Peyer's patch (tissue), 4 donors: ENCODE data around the gene THAP3. TPM values are rescaled to one million over a fixed set of nuclear protein-coding genes. Genes with fewer than 3 reads are reported as not detected.
"Not testable (repeated sequence)": the region's sequence is repeated elsewhere in the genome, so short reads cannot be mapped to it uniquely, and the experiment has no call there.

Source experiments
- DNase-seq, 3 donors: peaks; one replicate each; pipeline ENCODE4 v3.0.0-alpha.2; 2017 to 2019
- H3K27ac ChIP-seq, 4 donors: fragments of 200-600 bp; sonication (generic); one replicate each; pipeline ENCODE4 v1.5.1; 2016 to 2019
- H3K27me3 ChIP-seq, 2 donors: fragments of 200-600 bp; sonication (generic); one replicate each; pipeline ENCODE4 v1.5.1; 2019
- H3K36me3 ChIP-seq, 3 donors: fragments of 200-600 bp; sonication (generic); one replicate each; pipeline ENCODE4 v1.5.1; 2016 to 2019
- H3K4me1 ChIP-seq, 4 donors: fragments of 200-600 bp; sonication (generic); one replicate each; pipeline ENCODE4 v1.5.1; 2016 to 2019
- H3K4me3 ChIP-seq, 4 donors: fragments of 200-600 bp; sonication (generic); 1 replicate in 3 of 4; 2 replicates in 1 of 4; pipeline ENCODE4 v1.5.1; 2016 to 2019; ENCODE audit warnings: mild to moderate bottlenecking in 1 of 4
- H3K9me3 ChIP-seq, 4 donors: fragments of 200-600 bp; sonication (generic); one replicate each; pipeline ENCODE4 v1.5.1; 2016 to 2019; ENCODE audit warnings: mild to moderate bottlenecking in 1 of 4
- CTCF ChIP-seq, 6 experiments: fragments of 450-650 bp in 4 of 6; fragments of 200-600 bp in 2 of 6; sonication (generic) in 1 of 6; IDR thresholded peaks; one replicate each; pipeline ENCODE4 v1.5.1; 2017 to 2019; ENCODE audit warnings: antibody characterized with exemption in 6 of 6, mild to moderate bottlenecking in 3 of 6, moderate library complexity in 1 of 6
- POLR2A ChIP-seq, 2 donors: fragments of 450-650 bp; IDR thresholded peaks; one replicate each; pipeline ENCODE4 v1.5.1; 2017; ENCODE audit warnings: antibody characterized with exemption in 2 of 2, mild to moderate bottlenecking in 2 of 2, moderate library complexity in 2 of 2
- total RNA-seq, 4 donors: library from RNA; depleted of rRNA; stranded (reverse); fragments of >200 nt; gene quantifications; one replicate each; pipeline ENCODE4 v1.1.0, GENCODE V29; 2016

The THAP3 gene
- total RNA-seq, 4 donors from 2014 or later: 9.9 to 22.8 (median 18.8) TPM

- TF ChIP-seq CTCF (IDR thresholded peaks at IDR 0.05): no peak
- TF ChIP-seq POLR2A (IDR thresholded peaks at IDR 0.05): no peak
- Histone ChIP-seq H3K27ac (peak overlapping the region in 1 of 4 donors; percentile 35), H3K4me1 (peaks cover 0 to 55% (median 16%) of the 10 kb centered on the region in 4 donors)
Measured at GRCh38 chr1:6596886-6597776, 27.5 kb upstream of the THAP3 start.

GRCh38 chr1:6597777-6598131 is 26.9 kb upstream of the THAP3 start:
- H3K4me1 ChIP-seq: peaks cover 0 to 55% (median 16%) of the 10 kb centered on the region in 4 donors
- no peak overlapping the region for H3K27ac ChIP-seq
- DNase-seq: no peak
- H3K27me3 ChIP-seq: no peaks in the 10 kb centered on the region
- H3K9me3 ChIP-seq: no peaks in the 10 kb centered on the region
- H3K36me3 ChIP-seq: peaks cover 0 to 60% (median 0%) of the 10 kb centered on the region in 3 donors
- TF ChIP-seq CTCF (IDR thresholded peaks at IDR 0.05) (no peak), POLR2A (IDR thresholded peaks at IDR 0.05) (no peak)
- no peak overlapping the region for H3K4me3 ChIP-seq

More at GRCh38 chr1:6596886-6597776, 27.5 kb upstream of the THAP3 start:
- no peaks in the 10 kb centered on the region for H3K9me3 ChIP-seq
- H3K36me3 ChIP-seq: peaks cover 0 to 65% (median 0%) of the 10 kb centered on the region in 3 donors
- peak in 1 of 3 donors; percentile 38 for DNase-seq
- no peaks in the 10 kb centered on the region for H3K27me3 ChIP-seq
- no peak overlapping the region for H3K4me3 ChIP-seq

- DNase-seq: peak; percentile 49 to 82 (median 79)
- no peak for TF ChIP-seq CTCF (IDR thresholded peaks at IDR 0.05)
- no peak for TF ChIP-seq POLR2A (IDR thresholded peaks at IDR 0.05)
- Histone ChIP-seq H3K4me3 (peak overlapping the region; percentile 9 to 98 (median 97)), H3K9me3 (no peaks in the 10 kb centered on the region), H3K27me3 (no peaks in the 10 kb centered on the region), H3K4me1 (peaks cover 0 to 57% (median 18%) of the 10 kb centered on the region in 4 donors), H3K36me3 (peaks cover 0 to 44% (median 0%) of the 10 kb centered on the region in 3 donors), H3K27ac (peak overlapping the region; percentile 17 to 99 (median 64))
Measured at GRCh38 chr1:6599141-6599975, 25.3 kb upstream of the THAP3 start.

- not testable (repeated sequence) for H3K9me3 ChIP-seq, DNase-seq, H3K27me3 ChIP-seq
- Histone ChIP-seq H3K36me3 (peaks cover 0 to 37% (median 0%) of the 10 kb centered on the region in 3 donors), H3K4me1 (peaks cover 0 to 59% (median 18%) of the 10 kb centered on the region in 4 donors), H3K27ac (peak overlapping the region in 3 of 4 donors; percentile 92 to 99 (median 98)), H3K4me3 (peak overlapping the region; percentile 54 to 98 (median 97))
Measured at GRCh38 chr1:6599991-6600390, 24.7 kb upstream of the THAP3 start.

- Histone ChIP-seq H3K9me3 (no peaks in the 10 kb centered on the region), H3K27ac (peak overlapping the region; percentile 92 to 99 (median 98)), H3K4me3 (peak overlapping the region; percentile 54 to 98 (median 97)), H3K27me3 (no peaks in the 10 kb centered on the region), H3K36me3 (peaks cover 0 to 32% (median 0%) of the 10 kb centered on the region in 3 donors), H3K4me1 (peaks cover 0 to 54% (median 18%) of the 10 kb centered on the region in 4 donors)
- TF ChIP-seq POLR2A (IDR thresholded peaks at IDR 0.05) (no peak), CTCF (IDR thresholded peaks at IDR 0.05) (no peak)
- no peak for DNase-seq
Measured at GRCh38 chr1:6600410-6601048, 24.1 kb upstream of the THAP3 start.
